Astrocyte (in vitro differentiated cells and primary cell): ENCODE results near the gene ZNF8. TPM values are rescaled to one million over a fixed set of nuclear protein-coding genes. Genes with fewer than 3 reads are reported as not detected.

ENCODE experiments used
- DNase-seq: peaks from one replicate; pipeline ENCODE4 v3.0.0-alpha.2; 2010; ENCODE audit warnings: low read depth
- FAIRE-seq: peaks from 2 replicates; lab custom pipeline; 2011; peaks lifted over from hg19 to GRCh38; lab: Jason Lieb, UNC
- H2AFZ ChIP-seq: 2 replicates; pipeline ENCODE4 v1.6.0; 2012; ENCODE audit warnings: low read depth, low read length, inconsistent platforms
- H3K27ac ChIP-seq: 2 replicates; pipeline ENCODE4 v1.5.1; 2011; ENCODE audit warnings: low read depth, low read length, inconsistent platforms
- H3K27me3 ChIP-seq: 2 replicates; pipeline ENCODE4 v1.6.0; 2011; ENCODE audit warnings: low read length, inconsistent platforms; ENCODE audit not compliant: insufficient read depth
- H3K36me3 ChIP-seq: 2 replicates; pipeline ENCODE4 v1.5.1; 2011; ENCODE audit warnings: low read length, inconsistent platforms; ENCODE audit not compliant: insufficient read depth
- H3K4me1 ChIP-seq: 2 replicates; pipeline ENCODE4 v1.5.1; 2011; ENCODE audit warnings: low read length, inconsistent platforms; ENCODE audit not compliant: insufficient read depth
- H3K4me2 ChIP-seq: 2 replicates; pipeline ENCODE4 v1.6.0; 2012; ENCODE audit warnings: low read length, inconsistent platforms
- H3K4me3 ChIP-seq: 2 replicates; pipeline ENCODE4 v1.5.1; 2011; ENCODE audit warnings: low read depth, mild to moderate bottlenecking, low read length, inconsistent platforms; ENCODE audit not compliant: insufficient read depth
- H3K79me2 ChIP-seq: 2 replicates; pipeline ENCODE4 v1.6.0; 2012; ENCODE audit warnings: mild to moderate bottlenecking, low read length, inconsistent platforms; ENCODE audit not compliant: insufficient read depth
- H3K9ac ChIP-seq: 2 replicates; pipeline ENCODE4 v1.6.0; 2012; ENCODE audit warnings: mild to moderate bottlenecking, low read length, inconsistent platforms
- H3K9me3 ChIP-seq: 2 replicates; pipeline ENCODE4 v1.5.1; 2012; ENCODE audit warnings: low read depth, mild to moderate bottlenecking, low read length, inconsistent platforms; ENCODE audit not compliant: insufficient read depth
- H4K20me1 ChIP-seq: 2 replicates; pipeline ENCODE4 v1.6.0; 2012; ENCODE audit warnings: low read length, inconsistent platforms; ENCODE audit not compliant: insufficient read depth
- H3K27ac Mint-ChIP-seq: one replicate; pipeline ENCODE4 v1.8.0; 2021; ENCODE audit warnings: mild to moderate bottlenecking, mixed read lengths; ENCODE audit not compliant: unreplicated experiment
- H3K27me3 Mint-ChIP-seq: one replicate; pipeline ENCODE4 v1.8.0; 2021; ENCODE audit warnings: low read depth, mixed read lengths; ENCODE audit not compliant: unreplicated experiment
- H3K36me3 Mint-ChIP-seq: one replicate; pipeline ENCODE4 v1.8.0; 2021; ENCODE audit warnings: low read depth, mixed read lengths; ENCODE audit not compliant: unreplicated experiment
- H3K4me1 Mint-ChIP-seq: one replicate; pipeline ENCODE4 v1.8.0; 2021; ENCODE audit warnings: low read depth, mixed read lengths; ENCODE audit not compliant: unreplicated experiment
- H3K4me3 Mint-ChIP-seq: one replicate; pipeline ENCODE4 v1.8.0; 2021; ENCODE audit warnings: mild to moderate bottlenecking, moderate library complexity, mixed read lengths; ENCODE audit not compliant: unreplicated experiment
- H3K9me3 Mint-ChIP-seq: one replicate; pipeline ENCODE4 v1.8.0; 2021; ENCODE audit warnings: mild to moderate bottlenecking, mixed read lengths; ENCODE audit not compliant: unreplicated experiment
- EZH2 ChIP-seq: IDR thresholded peaks from 2 replicates; pipeline ENCODE4 v1.6.1; 2012; ENCODE audit warnings: mild to moderate bottlenecking, low read length, inconsistent platforms; ENCODE audit not compliant: insufficient read depth
- microRNA-seq: library from miRNA; unstranded; fragments of <30 nt; microRNA quantifications from one replicate; pipeline ENCODE4 v1.2.0, GENCODE V29; 2020
- total RNA-seq: library from RNA; stranded (reverse); gene quantifications from 2 replicates; pipeline ENCODE4 v1.2.1, GENCODE V29; 2021
- TF ChIP-seq, protein P1 (sequence below): IDR thresholded peaks from 2 replicates; pipeline ENCODE4 v1.5.1; 2011; ENCODE audit warnings: low read depth, mild to moderate bottlenecking, inconsistent platforms, low read length, moderate library complexity; ENCODE audit not compliant: insufficient read depth

The ZNF8 gene
- total RNA-seq, 1 donor from 2014 or later: 10.0 TPM

DNA sequence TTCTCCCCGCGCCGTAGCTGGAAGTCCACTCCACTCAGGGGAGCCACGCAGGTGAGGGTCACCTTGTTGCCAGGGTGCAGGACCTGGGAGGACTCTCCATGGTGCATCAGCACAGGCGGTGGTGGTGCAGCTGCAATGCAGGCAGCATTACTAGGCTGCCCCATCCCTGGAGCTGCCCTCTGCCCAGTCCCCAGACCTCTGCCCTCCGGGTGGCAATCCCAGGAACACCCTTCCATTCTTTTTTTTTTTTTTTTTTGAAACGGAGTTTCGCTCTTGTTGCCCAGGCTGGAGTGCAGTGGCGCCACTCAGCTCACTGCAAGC lies 72.8 kb downstream of the ZNF8 start:
- no peak overlapping the region for H3K9ac ChIP-seq
- FAIRE-seq (no peak), DNase-seq (no peak)
- Mint-ChIP-seq H3K36me3 (peaks cover 8% of the 10 kb centered on the region), H3K27me3 (no peaks in the 10 kb centered on the region), H3K4me3 (no peak overlapping the region), H3K27ac (no peak overlapping the region), H3K4me1 (peaks cover 3% of the 10 kb centered on the region), H3K9me3 (no peaks in the 10 kb centered on the region)
- peaks cover 8% of the 10 kb centered on the region for H4K20me1 ChIP-seq
- H3K79me2 ChIP-seq: no peaks in the 10 kb centered on the region
- H3K27ac ChIP-seq: no peak overlapping the region
- H3K4me2 ChIP-seq: no peak overlapping the region
- H3K9me3 ChIP-seq: peaks cover 10% of the 10 kb centered on the region
- H3K27me3 ChIP-seq: peaks cover 20% of the 10 kb centered on the region
- TF ChIP-seq, protein P1, sequence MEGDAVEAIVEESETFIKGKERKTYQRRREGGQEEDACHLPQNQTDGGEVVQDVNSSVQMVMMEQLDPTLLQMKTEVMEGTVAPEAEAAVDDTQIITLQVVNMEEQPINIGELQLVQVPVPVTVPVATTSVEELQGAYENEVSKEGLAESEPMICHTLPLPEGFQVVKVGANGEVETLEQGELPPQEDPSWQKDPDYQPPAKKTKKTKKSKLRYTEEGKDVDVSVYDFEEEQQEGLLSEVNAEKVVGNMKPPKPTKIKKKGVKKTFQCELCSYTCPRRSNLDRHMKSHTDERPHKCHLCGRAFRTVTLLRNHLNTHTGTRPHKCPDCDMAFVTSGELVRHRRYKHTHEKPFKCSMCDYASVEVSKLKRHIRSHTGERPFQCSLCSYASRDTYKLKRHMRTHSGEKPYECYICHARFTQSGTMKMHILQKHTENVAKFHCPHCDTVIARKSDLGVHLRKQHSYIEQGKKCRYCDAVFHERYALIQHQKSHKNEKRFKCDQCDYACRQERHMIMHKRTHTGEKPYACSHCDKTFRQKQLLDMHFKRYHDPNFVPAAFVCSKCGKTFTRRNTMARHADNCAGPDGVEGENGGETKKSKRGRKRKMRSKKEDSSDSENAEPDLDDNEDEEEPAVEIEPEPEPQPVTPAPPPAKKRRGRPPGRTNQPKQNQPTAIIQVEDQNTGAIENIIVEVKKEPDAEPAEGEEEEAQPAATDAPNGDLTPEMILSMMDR: no peak
- no peak for TF ChIP-seq EZH2
- peaks cover 7% of the 10 kb centered on the region for H3K4me1 ChIP-seq
- no peak overlapping the region for H3K4me3 ChIP-seq
- no peaks in the 10 kb centered on the region for H3K36me3 ChIP-seq
- no peak overlapping the region for H2AFZ ChIP-seq

DNA sequence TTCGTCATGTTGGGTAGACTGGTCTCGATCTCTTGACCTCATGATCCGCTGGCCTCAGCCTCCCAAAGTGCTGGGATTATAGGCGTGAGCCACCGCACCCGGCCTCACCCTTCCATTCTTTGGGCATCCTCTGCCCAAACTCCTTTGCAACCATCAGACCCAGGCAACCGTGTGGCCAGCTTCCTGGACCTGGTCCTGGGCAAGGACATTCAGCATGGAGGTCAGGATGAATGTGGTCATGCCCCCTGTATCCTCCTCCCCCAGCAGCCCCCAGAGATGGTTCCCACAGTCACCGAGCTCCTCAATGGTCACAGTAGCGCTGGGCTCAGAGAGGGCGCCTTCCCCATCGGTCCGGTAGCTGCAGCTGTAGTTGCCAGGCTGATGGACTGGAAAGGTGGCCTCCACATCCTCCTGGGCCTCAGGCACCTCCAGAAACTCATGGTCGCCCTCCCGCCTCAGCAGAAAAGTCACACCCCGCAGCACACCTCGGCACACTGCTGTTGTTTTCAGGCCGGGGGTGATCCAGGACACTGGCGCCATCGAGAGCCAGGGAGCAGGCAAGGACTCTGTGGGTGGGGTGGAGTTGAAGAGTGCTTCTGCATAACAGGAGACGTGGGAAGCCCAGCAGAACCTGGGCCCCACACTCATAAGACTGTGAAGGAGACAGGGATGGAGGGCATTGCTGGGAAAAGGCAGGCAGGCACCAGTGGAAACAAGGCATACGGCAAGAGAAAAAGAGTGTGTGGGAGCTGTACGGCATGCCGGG lies 73.4 kb downstream of the ZNF8 start:
- Histone ChIP-seq H3K4me1 (peaks cover 7% of the 10 kb centered on the region), H2AFZ (no peak overlapping the region), H3K9ac (no peak overlapping the region), H3K27me3 (peaks cover 14% of the 10 kb centered on the region), H3K9me3 (peaks cover 11% of the 10 kb centered on the region), H3K4me3 (no peak overlapping the region), H4K20me1 (peaks cover 8% of the 10 kb centered on the region), H3K4me2 (no peak overlapping the region), H3K79me2 (no peaks in the 10 kb centered on the region), H3K27ac (no peak overlapping the region), H3K36me3 (no peaks in the 10 kb centered on the region)
- no peaks in the 10 kb centered on the region for H3K27me3 Mint-ChIP-seq
- H3K9me3 Mint-ChIP-seq: no peaks in the 10 kb centered on the region
- peak overlapping the region; percentile 26 for H3K27ac Mint-ChIP-seq
- FAIRE-seq: no peak
- peaks cover 3% of the 10 kb centered on the region for H3K4me1 Mint-ChIP-seq
- TF ChIP-seq, protein P1: no peak
- no peak for TF ChIP-seq EZH2
- DNase-seq: no peak
- no peak overlapping the region for H3K4me3 Mint-ChIP-seq
- H3K36me3 Mint-ChIP-seq: peaks cover 8% of the 10 kb centered on the region

Small RNA genes within 50 kb of the gene (microRNA-seq; reads per million reads assigned to microRNA genes)
- gene MIR6806: not detected

Other genes starting within 250 kb of the ZNF8 start
- gene ZSCAN1, start 244.9 kb upstream of the ZNF8 start, total RNA-seq: not detected in 2 replicates
- gene ZNF135, start 219.7 kb upstream of the ZNF8 start, total RNA-seq: 1.5 and 1.7 TPM in 2 replicates
- gene ZSCAN18, start 180.7 kb upstream of the ZNF8 start, total RNA-seq: 28.6 and 31.8 TPM in 2 replicates
- gene ZNF329, start 128.2 kb upstream of the ZNF8 start, total RNA-seq: 10.8 and 11.1 TPM in 2 replicates
- gene ZNF274, start 95.9 kb upstream of the ZNF8 start, total RNA-seq: 38.5 and 39.0 TPM in 2 replicates
- 23.4 and 23.7 TPM in 2 replicates for gene ZNF544, start 50.0 kb upstream of the ZNF8 start, total RNA-seq
- gene ERVK3-1, start 26.4 kb downstream of the ZNF8 start, total RNA-seq: 34.6 and 40.9 TPM in 2 replicates
- gene ZSCAN22, start 48.0 kb downstream of the ZNF8 start, total RNA-seq: 2.7 and 3.1 TPM in 2 replicates
- gene A1BG, start 74.5 kb downstream of the ZNF8 start, total RNA-seq: 32.3 and 35.9 TPM in 2 replicates
- gene ZNF497, start 83.8 kb downstream of the ZNF8 start, total RNA-seq: 0.43 and 0.55 TPM in 2 replicates
- gene ZNF837, start 102.1 kb downstream of the ZNF8 start, total RNA-seq: 2.4 and 2.9 TPM in 2 replicates
- 793 and 891 TPM in 2 replicates for gene RPS5, start 108.3 kb downstream of the ZNF8 start, total RNA-seq
- gene RNF225, start 116.7 kb downstream of the ZNF8 start, total RNA-seq: 0.36 and 0.41 TPM in 2 replicates
- 11.7 and 12.7 TPM in 2 replicates for gene ZNF584, start 129.7 kb downstream of the ZNF8 start, total RNA-seq
- gene ZNF132, start 161.2 kb downstream of the ZNF8 start, total RNA-seq: 1.4 and 1.9 TPM in 2 replicates
- gene ZNF324B, start 172.7 kb downstream of the ZNF8 start, total RNA-seq: 4.9 and 5.7 TPM in 2 replicates
- 9.3 and 9.6 TPM in 2 replicates for gene ZNF324, start 188.1 kb downstream of the ZNF8 start, total RNA-seq
- 6.0 and 6.2 TPM in 2 replicates for gene ZNF446, start 197.4 kb downstream of the ZNF8 start, total RNA-seq
- 6.8 TPM in 2 replicates for gene SLC27A5, start 233.0 kb downstream of the ZNF8 start, total RNA-seq
- 16.2 and 16.3 TPM in 2 replicates for gene ZBTB45, start 240.9 kb downstream of the ZNF8 start, total RNA-seq